ENCODE measurements around the gene NCAPG2.

DNA sequence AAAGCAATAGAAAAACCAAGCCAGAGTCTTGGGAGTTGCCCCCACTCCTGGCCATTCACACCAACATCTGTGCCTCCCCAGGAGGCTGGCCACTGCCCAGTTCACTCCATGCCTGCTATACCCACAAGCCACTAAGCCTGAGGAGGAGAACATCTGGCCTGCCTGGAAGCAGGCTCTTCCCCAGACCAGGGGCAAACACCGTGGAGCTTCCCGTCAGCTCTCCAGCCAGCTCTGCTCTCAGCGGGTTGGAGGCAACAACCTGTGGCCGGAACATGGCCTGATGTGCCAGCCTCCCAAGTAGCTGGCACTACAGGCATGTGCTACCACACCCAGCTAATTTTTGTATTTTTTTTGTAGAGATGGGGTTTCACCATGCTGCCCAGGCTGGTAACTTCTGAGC is 107.9 kb downstream of the NCAPG2 start:
- TF ChIP-seq CTCF (optimal IDR thresholded peaks at IDR 0.05 in 1 of 3, IDR thresholded peaks at IDR 0.05 in 1 of 3, conservative IDR thresholded peaks at IDR 0.05 in 1 of 3; ENCODE audit: extremely low read depth in 1 of 3, insufficient read depth in 2 of 3, low read length in 3 of 3) (no peak), EZH2 (IDR thresholded peaks at IDR 0.05; ENCODE audit: low read length) (no peak)

All from keratinocyte (primary cell).